Measurements from ENCODE around the gene ADPRS.

The ADPRS gene

DNA sequence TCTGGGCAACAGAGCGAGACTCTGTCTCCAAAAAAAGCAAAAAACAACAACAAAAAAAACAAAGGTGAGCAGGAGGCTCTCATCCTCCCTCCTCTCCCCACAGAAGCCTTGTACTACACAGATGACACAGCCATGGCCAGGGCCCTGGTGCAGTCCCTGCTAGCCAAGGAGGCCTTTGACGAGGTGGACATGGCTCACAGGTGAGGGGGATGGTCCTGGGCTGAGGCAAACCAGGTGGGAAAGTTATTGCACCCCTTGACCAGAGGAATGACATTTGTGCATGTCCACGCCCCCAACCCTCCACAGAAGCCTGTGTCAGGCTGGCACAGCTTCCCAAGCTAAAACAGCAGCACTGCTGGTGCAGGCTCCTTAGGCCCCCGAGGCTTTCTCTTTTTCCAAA is 2.4 kb downstream of the ADPRS start:
- H3K4me3 ChIP-seq (ENCODE audit: low read depth, low read length) = no peak overlapping the region
- H3K27me3 ChIP-seq (ENCODE audit: control insufficient read depth, insufficient read depth, low read length) = no peaks in the 10 kb centered on the region
- TF ChIP-seq, protein P1, sequence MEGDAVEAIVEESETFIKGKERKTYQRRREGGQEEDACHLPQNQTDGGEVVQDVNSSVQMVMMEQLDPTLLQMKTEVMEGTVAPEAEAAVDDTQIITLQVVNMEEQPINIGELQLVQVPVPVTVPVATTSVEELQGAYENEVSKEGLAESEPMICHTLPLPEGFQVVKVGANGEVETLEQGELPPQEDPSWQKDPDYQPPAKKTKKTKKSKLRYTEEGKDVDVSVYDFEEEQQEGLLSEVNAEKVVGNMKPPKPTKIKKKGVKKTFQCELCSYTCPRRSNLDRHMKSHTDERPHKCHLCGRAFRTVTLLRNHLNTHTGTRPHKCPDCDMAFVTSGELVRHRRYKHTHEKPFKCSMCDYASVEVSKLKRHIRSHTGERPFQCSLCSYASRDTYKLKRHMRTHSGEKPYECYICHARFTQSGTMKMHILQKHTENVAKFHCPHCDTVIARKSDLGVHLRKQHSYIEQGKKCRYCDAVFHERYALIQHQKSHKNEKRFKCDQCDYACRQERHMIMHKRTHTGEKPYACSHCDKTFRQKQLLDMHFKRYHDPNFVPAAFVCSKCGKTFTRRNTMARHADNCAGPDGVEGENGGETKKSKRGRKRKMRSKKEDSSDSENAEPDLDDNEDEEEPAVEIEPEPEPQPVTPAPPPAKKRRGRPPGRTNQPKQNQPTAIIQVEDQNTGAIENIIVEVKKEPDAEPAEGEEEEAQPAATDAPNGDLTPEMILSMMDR (IDR thresholded peaks at IDR 0.05) = no peak
- H3K27ac ChIP-seq = no peak overlapping the region
- no peak overlapping the region for H2AFZ ChIP-seq
- H3K9ac ChIP-seq = no peak overlapping the region
- H3K4me1 ChIP-seq = no peaks in the 10 kb centered on the region
- H3K36me3 ChIP-seq (ENCODE audit: control insufficient read depth, insufficient read depth, low read length) = no peaks in the 10 kb centered on the region
- no peaks in the 10 kb centered on the region for H3K79me2 ChIP-seq
- H3K4me2 ChIP-seq (ENCODE audit: low read length) = no peak overlapping the region
- no peaks in the 10 kb centered on the region for H3K9me3 ChIP-seq (ENCODE audit: control insufficient read depth, low read length)

GRCh38 chr1:36091698-36092097 is 3.0 kb downstream of the ADPRS start:
- TF ChIP-seq, protein P1 (IDR thresholded peaks at IDR 0.05) = no peak

GRCh38 chr1:36092166-36092797 is 3.6 kb downstream of the ADPRS start:
- Histone ChIP-seq H3K79me2 (no peaks in the 10 kb centered on the region), H3K4me2 (ENCODE audit: low read length) (no peak overlapping the region), H3K9me3 (ENCODE audit: control insufficient read depth, low read length) (no peaks in the 10 kb centered on the region), H3K4me3 (ENCODE audit: low read depth, low read length) (no peak overlapping the region), H3K9ac (no peak overlapping the region), H3K36me3 (ENCODE audit: control insufficient read depth, insufficient read depth, low read length) (no peaks in the 10 kb centered on the region), H3K27ac (no peak overlapping the region), H3K27me3 (ENCODE audit: control insufficient read depth, insufficient read depth, low read length) (no peaks in the 10 kb centered on the region), H2AFZ (no peak overlapping the region), H3K4me1 (no peaks in the 10 kb centered on the region)
- TF ChIP-seq, protein P1 (IDR thresholded peaks at IDR 0.05) = no peak

More at GRCh38 chr1:36091698-36092097, 3.0 kb downstream of the ADPRS start:
- no peaks in the 10 kb centered on the region for H3K79me2 ChIP-seq
- no peaks in the 10 kb centered on the region for H3K27me3 ChIP-seq (ENCODE audit: control insufficient read depth, insufficient read depth, low read length)
- no peak overlapping the region for H3K4me3 ChIP-seq (ENCODE audit: low read depth, low read length)
- no peak overlapping the region for H2AFZ ChIP-seq
- no peaks in the 10 kb centered on the region for H3K4me1 ChIP-seq
- no peak overlapping the region for H3K9ac ChIP-seq
- H3K9me3 ChIP-seq (ENCODE audit: control insufficient read depth, low read length) = no peaks in the 10 kb centered on the region
- H3K27ac ChIP-seq = no peak overlapping the region
- H3K4me2 ChIP-seq (ENCODE audit: low read length) = no peak overlapping the region
- no peaks in the 10 kb centered on the region for H3K36me3 ChIP-seq (ENCODE audit: control insufficient read depth, insufficient read depth, low read length)

DNA sequence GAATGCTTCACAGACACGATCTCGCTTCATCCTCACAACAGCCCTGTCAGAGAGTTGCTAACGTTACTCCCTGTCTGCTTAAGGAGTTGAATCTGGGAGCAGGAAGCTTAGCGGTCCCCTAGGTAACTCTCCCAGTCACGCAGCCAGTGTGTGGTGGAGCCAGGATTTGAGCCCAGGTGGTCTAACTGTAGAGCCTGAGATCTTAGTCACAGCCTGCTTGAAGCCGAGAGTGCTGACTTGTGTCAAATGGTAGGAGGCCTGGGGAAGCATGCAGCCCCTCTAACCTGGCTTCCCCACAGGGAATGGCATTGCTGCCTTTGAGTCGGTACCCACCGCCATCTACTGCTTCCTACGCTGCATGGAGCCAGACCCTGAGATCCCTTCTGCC is 4.1 kb downstream of the ADPRS start:
- Histone ChIP-seq H3K27me3 (ENCODE audit: control insufficient read depth, insufficient read depth, low read length) (no peaks in the 10 kb centered on the region), H3K27ac (no peak overlapping the region), H3K36me3 (ENCODE audit: control insufficient read depth, insufficient read depth, low read length) (no peaks in the 10 kb centered on the region), H3K4me3 (ENCODE audit: low read depth, low read length) (no peak overlapping the region), H3K9me3 (ENCODE audit: control insufficient read depth, low read length) (no peaks in the 10 kb centered on the region), H3K4me2 (ENCODE audit: low read length) (no peak overlapping the region), H2AFZ (no peak overlapping the region), H3K4me1 (no peaks in the 10 kb centered on the region), H3K9ac (no peak overlapping the region), H3K79me2 (no peaks in the 10 kb centered on the region)
- TF ChIP-seq, protein P1 (IDR thresholded peaks at IDR 0.05) = no peak

DNA sequence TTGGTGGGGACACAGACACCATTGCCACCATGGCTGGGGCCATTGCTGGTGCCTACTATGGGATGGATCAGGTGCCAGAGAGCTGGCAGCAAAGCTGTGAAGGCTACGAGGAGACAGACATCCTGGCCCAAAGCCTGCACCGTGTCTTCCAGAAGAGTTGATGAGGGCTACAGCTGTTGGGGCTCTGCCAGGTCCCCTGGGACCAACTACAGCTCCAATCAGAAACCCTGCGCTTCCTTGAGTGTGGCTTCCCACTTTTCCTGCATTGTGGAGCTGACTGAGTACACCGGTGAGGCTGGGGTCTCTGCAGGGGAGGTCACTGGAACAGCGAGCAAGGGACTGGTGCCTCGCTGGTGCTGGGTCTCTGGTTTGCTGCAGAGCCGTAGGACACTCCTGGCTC is 4.5 kb downstream of the ADPRS start:
- Histone ChIP-seq H3K36me3 (ENCODE audit: control insufficient read depth, insufficient read depth, low read length) (no peaks in the 10 kb centered on the region), H3K79me2 (no peaks in the 10 kb centered on the region), H2AFZ (no peak overlapping the region), H3K4me3 (ENCODE audit: low read depth, low read length) (no peak overlapping the region), H3K9ac (no peak overlapping the region), H3K4me1 (no peaks in the 10 kb centered on the region), H3K27ac (no peak overlapping the region), H3K4me2 (ENCODE audit: low read length) (no peak overlapping the region), H3K9me3 (ENCODE audit: control insufficient read depth, low read length) (no peaks in the 10 kb centered on the region), H3K27me3 (ENCODE audit: control insufficient read depth, insufficient read depth, low read length) (no peaks in the 10 kb centered on the region)
- TF ChIP-seq, protein P1 (IDR thresholded peaks at IDR 0.05) = no peak
